ENCODE measurements around the gene GLI2. TPM values are rescaled to one million over a fixed set of nuclear protein-coding genes. Genes with fewer than 3 reads are reported as not detected.

GLI2 gene
- total RNA-seq, 2 experiments from 2014 or later: not detected

- Mint-ChIP-seq H3K27ac (no peak overlapping the region), H3K4me3 (no peak overlapping the region), H3K27me3 (no peaks in the 10 kb centered on the region), H3K4me1 (ENCODE audit: low read depth) (no peaks in the 10 kb centered on the region), H3K36me3 (ENCODE audit: low read depth) (no peaks in the 10 kb centered on the region), H3K9me3 (no peaks in the 10 kb centered on the region)
- POLR2A ChIA-PET: no interaction called here
- CTCF ChIA-PET: interaction anchor here (1.0 kb wide), 1 partner anchor 54 kb away, joined by 3 read pairs; no protein-coding TSS in a partner anchor
- DNase-seq (no peak), ATAC-seq (no peak)
- intact Hi-C loops (cut with micrococcal nuclease): no loop called here
- no peak for TF ChIP-seq CTCF (IDR thresholded peaks at IDR 0.05)
Observed at GRCh38 chr2:120750488-120751210, 15.0 kb downstream of the GLI2 start.

GRCh38 chr2:120751553-120751952 lies 15.9 kb downstream of the GLI2 start:
- Mint-ChIP-seq H3K4me1 (ENCODE audit: low read depth) (no peaks in the 10 kb centered on the region), H3K27me3 (no peaks in the 10 kb centered on the region), H3K27ac (no peak overlapping the region), H3K36me3 (ENCODE audit: low read depth) (no peaks in the 10 kb centered on the region), H3K4me3 (no peak overlapping the region), H3K9me3 (no peaks in the 10 kb centered on the region)
- no peak for DNase-seq
- ATAC-seq: no peak
- CTCF ChIA-PET: no interaction called here
- POLR2A ChIA-PET: no interaction called here
- no peak for TF ChIP-seq CTCF (IDR thresholded peaks at IDR 0.05)
- intact Hi-C loops (cut with micrococcal nuclease): no loop called here

- peaks cover 3% of the 10 kb centered on the region for H3K27me3 Mint-ChIP-seq
- POLR2A ChIA-PET: no interaction called here
- no peak overlapping the region for H3K27ac Mint-ChIP-seq
- H3K36me3 Mint-ChIP-seq (ENCODE audit: low read depth): no peaks in the 10 kb centered on the region
- CTCF ChIA-PET: no interaction called here
- H3K4me3 Mint-ChIP-seq: no peak overlapping the region
- intact Hi-C loops (cut with micrococcal nuclease): no loop called here
- DNase-seq (no peak), ATAC-seq (no peak)
- TF ChIP-seq CTCF (IDR thresholded peaks at IDR 0.05): no peak
- no peaks in the 10 kb centered on the region for H3K9me3 Mint-ChIP-seq
- no peaks in the 10 kb centered on the region for H3K4me1 Mint-ChIP-seq (ENCODE audit: low read depth)
Observed at GRCh38 chr2:120754067-120754960, 18.6 kb downstream of the GLI2 start.

GRCh38 chr2:120758181-120759144 lies 22.8 kb downstream of the GLI2 start:
- intact Hi-C loops (cut with micrococcal nuclease): no loop called here
- DNase-seq: no peak
- no peak for TF ChIP-seq CTCF (IDR thresholded peaks at IDR 0.05)
- Mint-ChIP-seq H3K36me3 (ENCODE audit: low read depth) (no peaks in the 10 kb centered on the region), H3K4me1 (ENCODE audit: low read depth) (no peaks in the 10 kb centered on the region), H3K9me3 (no peaks in the 10 kb centered on the region), H3K27me3 (peaks cover 3% of the 10 kb centered on the region), H3K4me3 (no peak overlapping the region), H3K27ac (no peak overlapping the region)
- POLR2A ChIA-PET: interaction anchor here (0.6 kb wide), 1 partner anchor 1077 kb away, joined by 4 read pairs; no protein-coding TSS in a partner anchor
- no peak for ATAC-seq
- CTCF ChIA-PET: interaction anchor here (1.4 kb wide), 1 partner anchor 312 kb away, joined by 3 read pairs; no protein-coding TSS in a partner anchor
